Kidney epithelial cell (primary cell): Measurements from ENCODE around the gene IFNW1. TPM values are rescaled to one million over a fixed set of nuclear protein-coding genes. Genes with fewer than 3 reads are reported as not detected.

Source experiments
- DNase-seq: peaks from one replicate; pipeline ENCODE4 v3.0.0-alpha.2; 2010; ENCODE audit warnings: low read depth
- H3K27me3 ChIP-seq: 2 replicates; pipeline ENCODE4 v1.6.0; 2011; ENCODE audit warnings: low read length; ENCODE audit not compliant: control insufficient read depth, insufficient read depth
- H3K36me3 ChIP-seq: 2 replicates; pipeline ENCODE4 v1.5.1; 2011; ENCODE audit warnings: low read length; ENCODE audit not compliant: control insufficient read depth, insufficient read depth
- H3K4me3 ChIP-seq: 2 replicates; pipeline ENCODE4 v1.5.1; 2011; ENCODE audit warnings: low read depth, mild to moderate bottlenecking, control low read depth, low read length
- CTCF ChIP-seq: IDR thresholded peaks from 2 replicates; pipeline ENCODE4 v1.5.1; 2011; ENCODE audit warnings: mild to moderate bottlenecking, moderate library complexity, low read length, control low read depth, inconsistent platforms; ENCODE audit not compliant: insufficient read depth, poor library complexity, severe bottlenecking
- total RNA-seq: library from RNA; depleted of rRNA; stranded (reverse); fragments of >200 nt; gene quantifications from 2 replicates; pipeline ENCODE4 v1.2.3, GENCODE V29; 2015

IFNW1 gene
- total RNA-seq, 1 donor from 2014 or later = not detected

GRCh38 chr9:21119093-21119770 is 22.4 kb downstream of the IFNW1 start:
- Histone ChIP-seq H3K4me3 (no peak overlapping the region), H3K27me3 (no peaks in the 10 kb centered on the region), H3K36me3 (no peaks in the 10 kb centered on the region)
- no peak for TF ChIP-seq CTCF
- DNase-seq = no peak

GRCh38 chr9:21114311-21114710 is 27.3 kb downstream of the IFNW1 start:
- DNase-seq = no peak
- Histone ChIP-seq H3K36me3 (no peaks in the 10 kb centered on the region), H3K27me3 (no peaks in the 10 kb centered on the region), H3K4me3 (no peak overlapping the region)
- TF ChIP-seq CTCF = no peak

GRCh38 chr9:21110708-21111576 is 30.7 kb downstream of the IFNW1 start:
- Histone ChIP-seq H3K36me3 (no peaks in the 10 kb centered on the region), H3K4me3 (no peak overlapping the region), H3K27me3 (no peaks in the 10 kb centered on the region)
- TF ChIP-seq CTCF = peak; percentile 80
- peak; percentile 34 for DNase-seq

- no peak for TF ChIP-seq CTCF
- Histone ChIP-seq H3K27me3 (no peaks in the 10 kb centered on the region), H3K36me3 (no peaks in the 10 kb centered on the region), H3K4me3 (no peak overlapping the region)
- DNase-seq = no peak
Measured at GRCh38 chr9:21104787-21105186, 36.8 kb downstream of the IFNW1 start.

GRCh38 chr9:21102305-21102704 is 39.3 kb downstream of the IFNW1 start:
- no peak for DNase-seq
- Histone ChIP-seq H3K27me3 (no peaks in the 10 kb centered on the region), H3K36me3 (no peaks in the 10 kb centered on the region), H3K4me3 (no peak overlapping the region)
- TF ChIP-seq CTCF = no peak
